Neural progenitor cell (in vitro differentiated cells): ENCODE measurements around the gene FGD6.
"Not testable (repeated sequence)": the region's sequence is repeated elsewhere in the genome, so short reads cannot be mapped to it uniquely, and the experiment has no call there.

Source experiments
- EZH2 ChIP-seq: fragments of 200-600 bp; sonication (generic); IDR thresholded peaks from 2 replicates; pipeline ENCODE4 v1.6.1; 2017; ENCODE audit warnings: antibody characterized with exemption, mild to moderate bottlenecking, moderate library complexity
- EZH2phosphoT487 ChIP-seq: fragments of 200-600 bp; sonication (generic); IDR thresholded peaks from 2 replicates; pipeline ENCODE4 v1.6.1; 2017; ENCODE audit warnings: antibody characterized with exemption
- TF ChIP-seq, protein P1 (sequence below): fragments of 200-600 bp; sonication (generic); IDR thresholded peaks from 2 replicates; pipeline ENCODE4 v1.5.1; 2017; ENCODE audit warnings: antibody characterized with exemption, mild to moderate bottlenecking

GRCh38 chr12:95196875-95197569 is 20.2 kb downstream of the FGD6 start:
- TF ChIP-seq, protein P1, sequence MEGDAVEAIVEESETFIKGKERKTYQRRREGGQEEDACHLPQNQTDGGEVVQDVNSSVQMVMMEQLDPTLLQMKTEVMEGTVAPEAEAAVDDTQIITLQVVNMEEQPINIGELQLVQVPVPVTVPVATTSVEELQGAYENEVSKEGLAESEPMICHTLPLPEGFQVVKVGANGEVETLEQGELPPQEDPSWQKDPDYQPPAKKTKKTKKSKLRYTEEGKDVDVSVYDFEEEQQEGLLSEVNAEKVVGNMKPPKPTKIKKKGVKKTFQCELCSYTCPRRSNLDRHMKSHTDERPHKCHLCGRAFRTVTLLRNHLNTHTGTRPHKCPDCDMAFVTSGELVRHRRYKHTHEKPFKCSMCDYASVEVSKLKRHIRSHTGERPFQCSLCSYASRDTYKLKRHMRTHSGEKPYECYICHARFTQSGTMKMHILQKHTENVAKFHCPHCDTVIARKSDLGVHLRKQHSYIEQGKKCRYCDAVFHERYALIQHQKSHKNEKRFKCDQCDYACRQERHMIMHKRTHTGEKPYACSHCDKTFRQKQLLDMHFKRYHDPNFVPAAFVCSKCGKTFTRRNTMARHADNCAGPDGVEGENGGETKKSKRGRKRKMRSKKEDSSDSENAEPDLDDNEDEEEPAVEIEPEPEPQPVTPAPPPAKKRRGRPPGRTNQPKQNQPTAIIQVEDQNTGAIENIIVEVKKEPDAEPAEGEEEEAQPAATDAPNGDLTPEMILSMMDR, result not testable (repeated sequence)
- TF ChIP-seq EZH2, EZH2phosphoT487: not testable (repeated sequence)
